Measurements from ENCODE around the gene SPATA6.

The SPATA6 gene

GRCh38 chr1:48263041-48263440 lies 209.0 kb downstream of the SPATA6 start:
- DNase-seq: no peak
- intact Hi-C loops (cut with DNase I): no loop called here

- DNase-seq: no peak
- intact Hi-C loops (cut with DNase I): no loop called here
Measured at GRCh38 chr1:48261881-48262400, 210.1 kb downstream of the SPATA6 start.

- intact Hi-C loops (cut with DNase I): no loop called here
- no peak for DNase-seq
Measured at GRCh38 chr1:48258106-48258505, 213.9 kb downstream of the SPATA6 start.

GRCh38 chr1:48254254-48254653 lies 217.8 kb downstream of the SPATA6 start:
- intact Hi-C loops (cut with DNase I): no loop called here
- DNase-seq: no peak

- no peak for DNase-seq
- intact Hi-C loops (cut with DNase I): no loop called here
Measured at GRCh38 chr1:48251821-48252220, 220.2 kb downstream of the SPATA6 start.

- no peak for DNase-seq
- intact Hi-C loops (cut with DNase I): no loop called here
Measured at GRCh38 chr1:48251323-48251722, 220.7 kb downstream of the SPATA6 start.

GRCh38 chr1:48250572-48250971 lies 221.4 kb downstream of the SPATA6 start:
- intact Hi-C loops (cut with DNase I): no loop called here
- no peak for DNase-seq

- DNase-seq: no peak
- intact Hi-C loops (cut with DNase I): no loop called here
Measured at GRCh38 chr1:48249868-48250267, 222.1 kb downstream of the SPATA6 start.

- DNase-seq: no peak
- intact Hi-C loops (cut with DNase I): no loop called here
Measured at GRCh38 chr1:48248356-48248755, 223.6 kb downstream of the SPATA6 start.

GRCh38 chr1:48246727-48247126 lies 225.3 kb downstream of the SPATA6 start:
- peak in 3 of 10 donors; percentile 26 to 30 (median 27) for DNase-seq
- intact Hi-C loops (cut with DNase I): no loop called here
